ENCODE results near the gene LENG9. TPM values are rescaled to one million over a fixed set of nuclear protein-coding genes. Genes with fewer than 3 reads are reported as not detected.
A peak's percentile ranks its signal among the peaks of the same experiment; 100 is the strongest.

The LENG9 gene
- total RNA-seq, 1 experiment from 2014 or later, result 2.1 TPM

DNA sequence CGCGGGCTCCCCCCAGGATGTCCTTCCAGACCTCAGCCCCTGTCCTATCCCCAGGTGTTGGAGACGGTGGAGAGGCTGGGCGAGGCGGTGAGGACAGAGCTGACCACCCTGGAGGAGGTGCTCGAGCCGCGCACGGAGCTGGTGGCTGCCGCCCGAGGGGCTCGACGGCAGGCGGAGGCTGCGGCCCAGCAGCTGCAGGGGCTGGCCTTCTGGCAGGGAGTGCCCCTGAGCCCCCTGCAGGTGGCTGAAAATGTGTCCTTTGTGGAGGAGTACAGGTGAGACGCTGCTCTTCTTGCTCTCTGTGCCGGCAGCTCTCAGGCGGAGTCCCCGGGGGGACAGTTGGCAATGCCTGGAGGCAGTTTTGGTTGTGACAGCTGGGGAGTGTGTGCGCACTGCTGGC is 41.4 kb downstream of the LENG9 start:
- DNase-seq (ENCODE audit: low read depth), result no peak

DNA sequence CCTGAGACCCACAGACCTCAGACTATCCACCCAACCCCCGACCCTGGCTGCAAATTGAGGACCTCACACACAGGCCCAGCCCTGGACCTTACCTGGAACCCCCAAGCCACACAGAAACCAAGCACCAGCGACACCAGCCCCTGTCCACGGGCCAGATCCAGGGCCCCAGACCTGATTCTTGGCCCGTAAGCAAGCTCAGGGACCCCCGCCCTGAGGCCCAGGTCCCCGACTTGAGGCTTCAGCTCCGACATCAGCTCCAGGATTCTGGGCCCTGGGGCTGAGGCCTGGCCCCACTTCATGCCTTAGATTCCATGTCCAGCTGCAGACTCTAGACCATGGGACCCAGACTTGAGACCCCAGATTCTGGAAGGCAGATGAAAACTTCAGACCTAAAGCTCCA is 42.1 kb downstream of the LENG9 start:
- no peak for DNase-seq (ENCODE audit: low read depth)

- DNase-seq (ENCODE audit: low read depth), result no peak
Measured at GRCh38 chr19:54421169-54421516, 42.4 kb downstream of the LENG9 start.

DNA sequence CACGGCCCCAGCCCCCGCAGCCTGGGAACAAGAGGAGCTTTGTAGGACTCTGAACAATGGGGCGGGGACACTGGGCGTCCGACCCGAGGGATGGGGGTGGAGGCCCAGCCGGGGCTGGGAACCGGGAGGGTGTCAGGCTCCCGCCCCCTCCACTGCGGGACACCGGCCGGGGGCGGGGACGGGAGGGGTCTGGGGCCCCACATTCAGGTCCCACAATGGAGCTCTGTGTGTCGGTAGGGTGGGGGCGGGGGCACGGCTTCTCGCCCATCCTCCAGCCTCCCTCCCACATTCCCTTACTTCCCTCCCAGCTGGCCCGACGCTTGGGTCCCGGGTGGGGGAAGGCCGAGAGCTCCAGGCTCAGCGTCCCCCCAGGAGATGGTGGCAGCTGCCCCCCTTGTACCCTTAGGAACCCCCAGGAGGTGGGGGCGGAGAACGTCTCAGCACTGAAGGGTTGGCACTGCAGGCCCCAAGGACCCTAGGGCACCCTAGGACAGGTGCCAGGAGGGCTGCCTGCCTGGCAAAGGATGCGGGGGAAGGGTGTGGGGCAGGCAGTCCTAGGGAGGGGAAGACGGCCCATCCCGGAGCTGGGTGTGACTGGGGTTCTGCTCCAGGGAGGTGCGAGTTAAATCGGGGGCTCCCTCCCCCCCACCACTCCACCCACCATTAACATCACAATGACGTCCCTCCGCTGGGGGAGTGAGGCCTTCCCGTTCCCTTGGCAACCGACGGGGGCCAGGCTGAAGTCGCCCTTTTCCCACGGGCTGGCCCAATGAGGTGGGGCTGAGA is 43.0 kb downstream of the LENG9 start:
- DNase-seq (ENCODE audit: low read depth), result no peak

- DNase-seq (ENCODE audit: low read depth), result no peak
Measured at GRCh38 chr19:54420068-54420382, 43.6 kb downstream of the LENG9 start.

DNA sequence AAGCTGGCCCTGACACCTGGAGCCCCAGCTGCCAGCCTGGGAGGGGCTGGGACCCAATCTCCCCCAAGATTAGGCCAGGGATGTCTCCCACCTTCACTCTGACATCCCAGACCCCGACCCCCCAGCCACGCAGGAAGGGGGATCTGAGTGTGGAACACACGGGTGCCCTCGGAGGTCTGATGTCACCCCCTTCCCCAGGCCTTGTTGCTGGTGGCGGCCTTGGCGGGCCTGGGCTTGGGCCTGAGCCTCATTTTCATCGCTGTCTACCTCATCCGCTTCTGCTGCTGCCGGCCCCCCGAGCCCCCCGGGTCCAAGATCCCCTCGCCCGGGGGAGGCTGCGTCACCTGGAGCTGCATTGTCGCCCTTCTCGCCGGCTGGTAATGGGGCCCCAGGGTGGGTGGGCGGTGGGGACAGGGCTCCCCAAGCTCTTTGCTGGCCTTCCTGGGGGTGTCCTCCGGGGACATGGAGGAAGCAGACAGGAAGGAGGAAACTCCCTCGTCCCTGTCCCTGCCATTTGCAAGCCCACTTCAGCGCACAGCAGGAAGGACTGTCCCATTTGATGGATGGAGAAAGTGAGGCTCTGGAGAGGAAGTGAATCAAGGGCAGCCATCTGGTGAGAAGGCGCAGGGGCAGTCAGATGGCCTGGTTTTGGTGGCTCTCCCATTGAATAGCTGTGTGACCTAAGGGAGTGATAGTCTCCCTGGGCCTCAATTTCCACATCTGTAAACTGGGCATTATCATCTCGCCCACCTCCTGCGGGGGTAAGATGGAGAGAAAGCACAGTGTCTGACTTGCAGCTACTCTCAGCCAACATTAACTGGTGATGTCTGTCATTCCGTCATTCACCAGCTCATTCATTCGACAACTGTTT is 44.4 kb downstream of the LENG9 start:
- no peak for DNase-seq (ENCODE audit: low read depth)

GRCh38 chr19:54418030-54418929 is 45.3 kb downstream of the LENG9 start:
- DNase-seq (ENCODE audit: low read depth), result peak; percentile 78

DNA sequence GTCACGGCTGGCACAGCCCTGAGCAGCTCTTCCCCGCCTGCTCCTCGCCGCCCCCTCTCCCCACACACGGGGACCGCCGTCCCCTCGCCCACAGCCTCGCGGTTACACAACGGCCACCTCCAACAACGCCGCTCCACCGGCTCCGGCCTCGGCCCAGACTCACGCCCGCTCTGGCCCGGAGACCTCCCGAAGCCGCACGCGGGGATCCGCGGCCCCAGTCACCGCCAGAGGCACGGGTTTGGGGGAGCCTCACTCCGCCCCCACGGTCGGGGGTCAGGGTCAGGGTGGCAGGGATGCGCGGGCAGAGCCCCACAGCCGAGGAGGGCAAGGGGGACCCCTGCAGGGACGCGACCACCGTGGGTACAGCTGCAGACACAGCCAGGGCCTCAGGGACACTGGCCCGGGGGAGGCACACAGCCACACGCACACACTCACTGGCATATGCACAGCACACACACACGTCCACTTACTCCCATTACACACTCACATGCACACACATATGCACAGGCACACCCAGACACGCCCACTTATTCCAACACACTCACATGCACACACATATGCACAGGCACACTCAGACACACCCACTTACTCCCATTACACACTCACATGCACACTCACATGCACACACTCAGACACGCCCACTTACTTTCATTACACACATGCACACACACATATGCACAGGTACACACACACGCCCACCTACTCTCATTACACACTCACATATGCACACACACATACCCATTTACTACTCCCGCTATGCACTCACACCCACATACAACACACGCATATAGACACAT is 46.7 kb downstream of the LENG9 start:
- DNase-seq (ENCODE audit: low read depth), result no peak

GRCh38 chr19:54415901-54416673 is 47.5 kb downstream of the LENG9 start:
- no peak for DNase-seq (ENCODE audit: low read depth)

DNA sequence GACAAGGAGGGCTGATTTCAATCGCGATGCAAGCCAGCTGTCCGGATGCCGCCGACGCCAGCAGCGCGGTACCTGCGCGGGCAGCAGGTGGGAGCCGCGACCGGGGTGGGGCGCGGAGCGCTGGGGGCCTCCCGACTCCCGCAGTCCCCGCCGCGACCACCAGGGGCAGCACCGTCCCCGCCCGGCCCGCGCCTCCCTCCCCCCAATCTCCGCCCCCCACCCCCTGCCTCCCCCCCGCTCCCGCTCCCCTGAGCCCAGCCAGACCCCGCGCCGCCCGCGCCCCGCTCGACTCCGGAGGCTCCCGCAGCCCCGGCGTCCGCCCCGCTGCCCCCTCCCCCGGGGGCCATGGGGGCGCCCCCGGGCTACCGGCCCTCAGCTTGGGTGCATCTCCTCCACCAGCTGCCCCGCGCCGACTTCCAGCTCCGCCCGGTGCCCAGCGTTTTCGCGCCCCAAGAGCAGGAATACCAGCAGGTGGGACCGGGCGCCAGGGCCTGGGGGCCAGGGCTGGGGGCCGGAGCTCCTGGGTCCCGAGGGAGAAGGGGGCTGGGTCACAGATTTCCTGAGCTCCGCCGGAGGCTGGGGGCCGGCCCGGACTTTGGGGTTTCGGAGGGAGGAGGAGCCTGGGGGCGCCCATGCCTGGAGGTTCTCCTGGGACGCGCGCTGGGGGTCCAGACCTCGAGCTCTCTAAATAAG is 48.2 kb downstream of the LENG9 start, which contains the start of gene TTYH1:
TTYH1 (plus strand) TSS at position 257 of the 693 bp plus-strand sequence; CDS start at position 346, 89 bp downstream.
- DNase-seq (ENCODE audit: low read depth), result no peak

GRCh38 chr19:54414156-54414555 is 49.4 kb downstream of the LENG9 start:
- no peak for DNase-seq (ENCODE audit: low read depth)

DNA sequence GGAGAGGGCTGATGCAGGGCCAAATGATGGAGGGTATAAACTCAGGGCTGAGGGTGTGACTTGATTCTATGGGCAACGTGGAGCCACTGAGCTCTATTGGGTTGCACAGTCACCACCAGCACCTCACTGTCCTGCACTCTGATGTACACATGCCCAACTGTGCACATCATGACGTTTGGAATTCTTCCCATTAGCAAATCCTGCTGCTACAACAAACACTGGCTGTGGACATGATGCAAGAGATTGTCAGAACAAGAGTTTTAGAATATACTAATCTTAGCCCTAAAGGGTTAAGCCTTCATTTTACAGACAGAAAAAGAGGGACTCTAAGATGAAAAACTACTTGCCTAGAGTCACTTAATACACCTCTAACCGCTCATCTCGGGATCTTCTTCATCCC is 50.7 kb downstream of the LENG9 start:
- no peak for DNase-seq (ENCODE audit: low read depth)

Other genes with a start within 250 kb of the LENG9 start
- gene LILRB3, start 240.8 kb downstream of the LENG9 start, total RNA-seq (2014; rRNA removed; shearing (Covaris generic)), result not detected in 2 replicates
- not detected in 2 replicates for gene LILRA6, start 221.0 kb downstream of the LENG9 start, total RNA-seq (2014; rRNA removed; shearing (Covaris generic))
- not detected in 2 replicates for gene LILRB5, start 206.5 kb downstream of the LENG9 start, total RNA-seq (2014; rRNA removed; shearing (Covaris generic))
- not detected in 2 replicates for gene LILRB2, start 182.7 kb downstream of the LENG9 start, total RNA-seq (2014; rRNA removed; shearing (Covaris generic))
- gene LILRA5, start 150.6 kb downstream of the LENG9 start, total RNA-seq (2014; rRNA removed; shearing (Covaris generic)), result not detected in 2 replicates
- gene LILRA4, start 124.6 kb downstream of the LENG9 start, total RNA-seq (2014; rRNA removed; shearing (Covaris generic)), result not detected in 2 replicates
- gene LAIR1, start 98.8 kb downstream of the LENG9 start, total RNA-seq (2014; rRNA removed; shearing (Covaris generic)), result not detected in 2 replicates
- 1.3 TPM in 1 of 2 replicates, not detected in the other for gene TTYH1, start 48.3 kb downstream of the LENG9 start, total RNA-seq (2014; rRNA removed; shearing (Covaris generic))
- 5.1 and 9.0 TPM in 2 replicates for gene LENG8, start 14.6 kb downstream of the LENG9 start, total RNA-seq (2014; rRNA removed; shearing (Covaris generic))
- gene CDC42EP5, start 9.5 kb upstream of the LENG9 start, total RNA-seq (2014; rRNA removed; shearing (Covaris generic)), result 9.5 and 15.4 TPM in 2 replicates
- not detected in 2 replicates for gene LAIR2, start 39.1 kb upstream of the LENG9 start, total RNA-seq (2014; rRNA removed; shearing (Covaris generic))
- not detected in 2 replicates for gene LILRA2, start 110.0 kb upstream of the LENG9 start, total RNA-seq (2014; rRNA removed; shearing (Covaris generic))
- gene LILRA1, start 129.9 kb upstream of the LENG9 start, total RNA-seq (2014; rRNA removed; shearing (Covaris generic)), result not detected in 2 replicates
- gene LILRB1, start 166.7 kb upstream of the LENG9 start, total RNA-seq (2014; rRNA removed; shearing (Covaris generic)), result not detected in 2 replicates
- gene LILRB4, start 199.2 kb upstream of the LENG9 start, total RNA-seq (2014; rRNA removed; shearing (Covaris generic)), result 0.69 and 2.3 TPM in 2 replicates